GM12878 (cell line): Measurements from ENCODE around the gene ASB14.

Source experiments
- MTA3 ChIP-seq: IDR thresholded peaks from 2 replicates; pipeline ENCODE4 v1.6.1; 2012; ENCODE audit warnings: low read length, inconsistent platforms, borderline replicate concordance
- MXI1 ChIP-seq: fragments of 150-350 bp; IDR thresholded peaks from 2 replicates; pipeline ENCODE4 v1.6.1; 2011; ENCODE audit warnings: low read depth, mild to moderate bottlenecking, inconsistent platforms, low read length, improper control_type of control experiment
- POLR2AphosphoS5 ChIP-seq: IDR thresholded peaks from 2 replicates; pipeline ENCODE4 v1.6.1; 2011; ENCODE audit warnings: mild to moderate bottlenecking, low read length, inconsistent platforms
- SUZ12 ChIP-seq: fragments of 200-600 bp; sonication (generic); IDR thresholded peaks from one replicate; pipeline ENCODE4 v1.6.1; 2018; ENCODE audit warnings: antibody characterized with exemption, mild to moderate bottlenecking; ENCODE audit not compliant: unreplicated experiment
- TF ChIP-seq, protein P1 (sequence below): fragments of 450-650 bp; IDR thresholded peaks from 2 replicates; pipeline ENCODE4 v1.6.1; 2018; ENCODE audit warnings: mild to moderate bottlenecking, low read depth, moderate library complexity; ENCODE audit not compliant: partially characterized antibody
- TF ChIP-seq, protein P2 (sequence below), 3 experiments: IDR thresholded peaks in 2 of 3; conservative IDR thresholded peaks in 1 of 3; 2 replicates each; pipeline ENCODE4 v1.5.1; 2011; ENCODE audit warnings: low read depth in 3 of 3, low read length in 3 of 3, mild to moderate bottlenecking in 3 of 3, control low read depth in 2 of 3, moderate library complexity in 2 of 3, inconsistent platforms in 1 of 3, mixed read lengths in 1 of 3; ENCODE audit not compliant: control insufficient read depth in 2 of 3, insufficient read depth in 1 of 3; ENCODE audit errors: extremely low read depth in 1 of 3

- no peak for TF ChIP-seq MTA3
- no peak for TF ChIP-seq POLR2AphosphoS5
- TF ChIP-seq, protein P1, sequence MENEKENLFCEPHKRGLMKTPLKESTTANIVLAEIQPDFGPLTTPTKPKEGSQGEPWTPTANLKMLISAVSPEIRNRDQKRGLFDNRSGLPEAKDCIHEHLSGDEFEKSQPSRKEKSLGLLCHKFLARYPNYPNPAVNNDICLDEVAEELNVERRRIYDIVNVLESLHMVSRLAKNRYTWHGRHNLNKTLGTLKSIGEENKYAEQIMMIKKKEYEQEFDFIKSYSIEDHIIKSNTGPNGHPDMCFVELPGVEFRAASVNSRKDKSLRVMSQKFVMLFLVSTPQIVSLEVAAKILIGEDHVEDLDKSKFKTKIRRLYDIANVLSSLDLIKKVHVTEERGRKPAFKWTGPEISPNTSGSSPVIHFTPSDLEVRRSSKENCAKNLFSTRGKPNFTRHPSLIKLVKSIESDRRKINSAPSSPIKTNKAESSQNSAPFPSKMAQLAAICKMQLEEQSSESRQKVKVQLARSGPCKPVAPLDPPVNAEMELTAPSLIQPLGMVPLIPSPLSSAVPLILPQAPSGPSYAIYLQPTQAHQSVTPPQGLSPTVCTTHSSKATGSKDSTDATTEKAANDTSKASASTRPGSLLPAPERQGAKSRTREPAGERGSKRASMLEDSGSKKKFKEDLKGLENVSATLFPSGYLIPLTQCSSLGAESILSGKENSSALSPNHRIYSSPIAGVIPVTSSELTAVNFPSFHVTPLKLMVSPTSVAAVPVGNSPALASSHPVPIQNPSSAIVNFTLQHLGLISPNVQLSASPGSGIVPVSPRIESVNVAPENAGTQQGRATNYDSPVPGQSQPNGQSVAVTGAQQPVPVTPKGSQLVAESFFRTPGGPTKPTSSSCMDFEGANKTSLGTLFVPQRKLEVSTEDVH: no peak
- TF ChIP-seq, protein P2, sequence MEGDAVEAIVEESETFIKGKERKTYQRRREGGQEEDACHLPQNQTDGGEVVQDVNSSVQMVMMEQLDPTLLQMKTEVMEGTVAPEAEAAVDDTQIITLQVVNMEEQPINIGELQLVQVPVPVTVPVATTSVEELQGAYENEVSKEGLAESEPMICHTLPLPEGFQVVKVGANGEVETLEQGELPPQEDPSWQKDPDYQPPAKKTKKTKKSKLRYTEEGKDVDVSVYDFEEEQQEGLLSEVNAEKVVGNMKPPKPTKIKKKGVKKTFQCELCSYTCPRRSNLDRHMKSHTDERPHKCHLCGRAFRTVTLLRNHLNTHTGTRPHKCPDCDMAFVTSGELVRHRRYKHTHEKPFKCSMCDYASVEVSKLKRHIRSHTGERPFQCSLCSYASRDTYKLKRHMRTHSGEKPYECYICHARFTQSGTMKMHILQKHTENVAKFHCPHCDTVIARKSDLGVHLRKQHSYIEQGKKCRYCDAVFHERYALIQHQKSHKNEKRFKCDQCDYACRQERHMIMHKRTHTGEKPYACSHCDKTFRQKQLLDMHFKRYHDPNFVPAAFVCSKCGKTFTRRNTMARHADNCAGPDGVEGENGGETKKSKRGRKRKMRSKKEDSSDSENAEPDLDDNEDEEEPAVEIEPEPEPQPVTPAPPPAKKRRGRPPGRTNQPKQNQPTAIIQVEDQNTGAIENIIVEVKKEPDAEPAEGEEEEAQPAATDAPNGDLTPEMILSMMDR (IDR thresholded peaks at IDR 0.05 in 2 of 3, conservative IDR thresholded peaks at IDR 0.05 in 1 of 3; ENCODE audit: control insufficient read depth in 2 of 3, extremely low read depth in 1 of 3, insufficient read depth in 1 of 3, low read depth in 3 of 3, low read length in 3 of 3): no peak
- TF ChIP-seq MXI1: no peak
- TF ChIP-seq SUZ12: no peak
Measured at GRCh38 chr3:57292897-57293526, 527 bp upstream of the ASB14 start.
